ENCODE results near the gene DSG2.

GRCh38 chr18:31478688-31479087 is 19.3 kb upstream of the DSG2 start:
- TF ChIP-seq CTCF (IDR thresholded peaks at IDR 0.05) (no peak), POLR2A (IDR thresholded peaks at IDR 0.05) (no peak)
